HCT116 (cell line): ENCODE measurements around the gene EIF3A. TPM values are rescaled to one million over a fixed set of nuclear protein-coding genes. Genes with fewer than 3 reads are reported as not detected.

ENCODE experiments used
- ATAC-seq: fragments of 200-7000 bp; cut with Tn5 transposase; 2 replicates; pipeline ENCODE4 v1.9.1; 2020; ENCODE audit warnings: mild to moderate bottlenecking, moderate library complexity
- BruUV-seq: library from RNA; stranded (reverse); fragments of 400-500 nt; replicated peaks from 2 replicates; lab custom pipeline; 2021; lab: Mats Ljungman, UMichigan
- CTCF ChIA-PET: fragments of 300-600 bp; sonication (Branson Sonifier 250); formaldehyde crosslinking; loops from one replicate; lab custom pipeline; 2021; ENCODE audit warnings: antibody characterized with exemption; lab: Charles Lee
- POLR2A ChIA-PET: fragments of 300-600, 350-600 bp; sonication (Branson Sonifier 250); formaldehyde crosslinking; loops from one replicate; lab custom pipeline; 2021; ENCODE audit warnings: antibody characterized with exemption; lab: Charles Lee
- RAD21 ChIA-PET, 2 experiments: fragments of 300-600 bp; sonication (Branson Sonifier 250); formaldehyde crosslinking; loops; one replicate each; lab custom pipeline; 2023; ENCODE audit warnings: low total read pairs in 2 of 2; ENCODE audit not compliant: uncharacterized antibody in 2 of 2, unreplicated experiment in 2 of 2, low non-redundant PET in 1 of 2; lab: Charles Lee
- DNase-seq: peaks from one replicate; pipeline ENCODE4 v3.0.0-alpha.2; 2010; ENCODE audit warnings: low read depth, low spot score
- H2AFZ ChIP-seq: fragments of 200-600 bp; shearing (Covaris generic), sonication (generic); 2 replicates; pipeline ENCODE4 v1.6.1; 2017; ENCODE audit warnings: low read depth, mixed run types, mixed read lengths, antibody characterized with exemption, low read length; ENCODE audit not compliant: poor library complexity, severe bottlenecking
- H3K27ac ChIP-seq: 2 replicates; pipeline ENCODE4 v1.5.1; 2012; ENCODE audit warnings: low read depth, low read length
- H3K27me3 ChIP-seq: fragments of 200-600 bp; sonication (generic); 2 replicates; pipeline ENCODE4 v1.6.1; 2016; ENCODE audit warnings: mixed run types, low read length, mixed read lengths; ENCODE audit not compliant: insufficient read depth
- H3K36me3 ChIP-seq, 2 experiments: fragments of 200-500 bp in 1 of 2; fragments of 200-600 bp in 1 of 2; sonication (Bioruptor generic) in 1 of 2; sonication (generic) in 1 of 2; 2 replicates each; pipeline versions ENCODE4 v1.5.1 to v1.6.1; 2014 to 2016; ENCODE audit warnings: low read length in 2 of 2, inconsistent platforms in 1 of 2, mixed read lengths in 1 of 2, mixed run types in 1 of 2; ENCODE audit not compliant: insufficient read depth in 2 of 2, control insufficient read depth in 1 of 2
- H3K4me1 ChIP-seq, 2 experiments: fragments of 200-600 bp in 1 of 2; sonication (generic) in 1 of 2; 2 replicates each; pipeline versions ENCODE4 v1.5.1 to v1.6.1; 2012 to 2017; ENCODE audit warnings: low read length in 2 of 2, inconsistent platforms in 1 of 2, mild to moderate bottlenecking in 1 of 2, mixed read lengths in 1 of 2, mixed run types in 1 of 2, moderate library complexity in 1 of 2; ENCODE audit not compliant: insufficient read depth in 2 of 2, control insufficient read depth in 1 of 2
- H3K4me2 ChIP-seq: fragments of 200-600 bp; sonication (generic); 2 replicates; pipeline ENCODE4 v1.6.1; 2017; ENCODE audit warnings: mixed run types, low read length, mixed read lengths
- H3K4me3 ChIP-seq, 2 experiments: fragments of 200-600 bp in 1 of 2; sonication (generic) in 1 of 2; replicated peaks in 1 of 2; 2 replicates each; pipeline ENCODE4 v1.5.1; 2011 to 2016; ENCODE audit warnings: low read length in 2 of 2, control low read depth in 1 of 2, low read depth in 1 of 2, mild to moderate bottlenecking in 1 of 2, mixed read lengths in 1 of 2, mixed run types in 1 of 2
- H3K79me2 ChIP-seq: fragments of 200-600 bp; sonication (generic); 2 replicates; pipeline ENCODE4 v1.6.1; 2017; ENCODE audit warnings: mild to moderate bottlenecking, mixed run types, low read length, moderate library complexity, mixed read lengths; ENCODE audit not compliant: insufficient read depth
- H3K9ac ChIP-seq: fragments of 200-600 bp; sonication (generic); 2 replicates; pipeline ENCODE4 v1.6.1; 2016; ENCODE audit warnings: low read length, mixed read lengths
- H3K9me2 ChIP-seq: fragments of 200-600 bp; sonication (generic), shearing (Covaris generic); 2 replicates; pipeline ENCODE4 v1.6.1; 2017; ENCODE audit warnings: mixed run types, mild to moderate bottlenecking, moderate library complexity; ENCODE audit not compliant: insufficient read depth
- H3K9me3 ChIP-seq, 2 experiments: fragments of 200-500 bp in 1 of 2; fragments of 200-600 bp in 1 of 2; sonication (Bioruptor generic) in 1 of 2; sonication (generic) in 1 of 2; 2 replicates each; pipeline ENCODE4 v1.6.1; 2014 to 2017; ENCODE audit warnings: low read length in 2 of 2, mixed read lengths in 2 of 2, inconsistent platforms in 1 of 2, low read depth in 1 of 2, mild to moderate bottlenecking in 1 of 2, mixed run types in 1 of 2, moderate library complexity in 1 of 2; ENCODE audit not compliant: control insufficient read depth in 1 of 2, insufficient read depth in 1 of 2
- H4K20me1 ChIP-seq: fragments of 200-600 bp; sonication (generic), shearing (Covaris generic); 2 replicates; pipeline ENCODE4 v1.6.1; 2017; ENCODE audit warnings: mixed run types, mild to moderate bottlenecking, moderate library complexity; ENCODE audit not compliant: insufficient read depth
- CBX3 ChIP-seq: IDR thresholded peaks from 2 replicates; pipeline ENCODE4 v1.6.1; 2012; ENCODE audit warnings: low read depth
- ELF1 ChIP-seq: IDR thresholded peaks from 2 replicates; pipeline ENCODE4 v1.6.1; 2012; ENCODE audit warnings: low read depth, borderline replicate concordance
- EZH2 ChIP-seq: fragments of 200-600 bp; sonication (generic); IDR thresholded peaks from 2 replicates; pipeline ENCODE4 v1.6.1; 2017; ENCODE audit warnings: antibody characterized with exemption, mixed run types
- EZH2phosphoT487 ChIP-seq: fragments of 200-600 bp; IDR thresholded peaks from 2 replicates; pipeline ENCODE4 v1.6.1; 2018; ENCODE audit warnings: antibody characterized with exemption, borderline replicate concordance
- FOSL1 ChIP-seq: IDR thresholded peaks from 2 replicates; pipeline ENCODE4 v1.6.1; 2012; ENCODE audit warnings: low read depth
- JUND ChIP-seq: IDR thresholded peaks from 2 replicates; pipeline ENCODE4 v1.6.1; 2012
- POLR2A ChIP-seq: IDR thresholded peaks from 2 replicates; pipeline ENCODE4 v1.7.0; 2011; ENCODE audit warnings: borderline replicate concordance; ENCODE audit not compliant: insufficient read depth, insufficient read length; ENCODE audit errors: extremely low read depth
- POLR2AphosphoS5 ChIP-seq: IDR thresholded peaks from 2 replicates; pipeline ENCODE4 v1.6.1; 2011; ENCODE audit warnings: mild to moderate bottlenecking, low read depth, low read length, moderate library complexity
- TCF7L2 ChIP-seq: IDR thresholded peaks from 2 replicates; pipeline ENCODE4 v1.7.0; 2011; ENCODE audit warnings: borderline replicate concordance, inconsistent platforms; ENCODE audit not compliant: insufficient read depth, insufficient read length; ENCODE audit errors: extremely low read depth
- YY1 ChIP-seq: IDR thresholded peaks from 2 replicates; pipeline ENCODE4 v1.6.1; 2011; ENCODE audit warnings: low read length, low read depth, moderate library complexity, mild to moderate bottlenecking; ENCODE audit not compliant: insufficient replicate concordance; ENCODE audit errors: extremely low read depth
- intact Hi-C: fragments of 100-400 bp; cut with micrococcal nuclease; formaldehyde crosslinking; loops from 2 replicates; pipeline ENCODE4 v1.10.0; 2022
- total RNA-seq: library from RNA; stranded (reverse); gene quantifications from one replicate; pipeline ENCODE4 v1.2.1, GENCODE V29; 2021; ENCODE audit not compliant: unreplicated experiment
- TF ChIP-seq, protein P1 (sequence below): IDR thresholded peaks from 2 replicates; pipeline ENCODE4 v1.6.1; 2012

Gene EIF3A
- total RNA-seq, 1 experiment from 2014 or later: 271 TPM

DNA sequence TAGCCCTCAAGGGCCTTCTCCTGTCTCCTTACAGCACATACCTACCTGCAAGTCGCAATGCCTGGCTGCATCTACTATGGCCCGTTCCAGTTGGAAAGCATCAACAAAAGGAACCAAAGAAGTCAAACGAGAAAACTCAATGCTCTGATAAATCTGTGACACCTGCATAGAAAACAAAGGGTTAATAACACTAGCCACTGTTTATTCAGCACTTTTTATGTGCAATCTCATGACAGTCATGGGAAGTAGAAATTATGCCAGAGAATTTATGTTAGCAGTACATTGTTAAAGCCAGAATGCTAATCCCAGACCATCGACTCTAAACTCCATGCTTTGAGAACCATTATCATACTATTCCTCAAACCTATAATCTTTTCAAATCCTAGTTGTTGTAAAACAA is 21.1 kb downstream of the EIF3A start:
- BruUV-seq: no TSS peak
- peaks cover 100% of the 10 kb centered on the region for H3K79me2 ChIP-seq
- intact Hi-C loops: no loop called here
- DNase-seq: no peak
- H4K20me1 ChIP-seq: peaks cover 66% of the 10 kb centered on the region
- H3K36me3 ChIP-seq: peaks cover 89 to 95% of the 10 kb centered on the region in 2 experiments
- no peak overlapping the region for H3K27ac ChIP-seq
- no peak overlapping the region for H3K9ac ChIP-seq
- H3K4me1 ChIP-seq: no peaks in the 10 kb centered on the region
- no peaks in the 10 kb centered on the region for H3K9me2 ChIP-seq
- POLR2A ChIA-PET: no interaction called here
- ATAC-seq: no peak
- H3K27me3 ChIP-seq: no peaks in the 10 kb centered on the region
- no peak overlapping the region for H3K4me3 ChIP-seq
- TF ChIP-seq TCF7L2 (no peak), POLR2AphosphoS5 (no peak)
- H3K4me2 ChIP-seq: no peak overlapping the region
- H2AFZ ChIP-seq: no peak overlapping the region
- CTCF ChIA-PET: no interaction called here
- no peaks in the 10 kb centered on the region for H3K9me3 ChIP-seq
- RAD21 ChIA-PET: no interaction called here

DNA sequence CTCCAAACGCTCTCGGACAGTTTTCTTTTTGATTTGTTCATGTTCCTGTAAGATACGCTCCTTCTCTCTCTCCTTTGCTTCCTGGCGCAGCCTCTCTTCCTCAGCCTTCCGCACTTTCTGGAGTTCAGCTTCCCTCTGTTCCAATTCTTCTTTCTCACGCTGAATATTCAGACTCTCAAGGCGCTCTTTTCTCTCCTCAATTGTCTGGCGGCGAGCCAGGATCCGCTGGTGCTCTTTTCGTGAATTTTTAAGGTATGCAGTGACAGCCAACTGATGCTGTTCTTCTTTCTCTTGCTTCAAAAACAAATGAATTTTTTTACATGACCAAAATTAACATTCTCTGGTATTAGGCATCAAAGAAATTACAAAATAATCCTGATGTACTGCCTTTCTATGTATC is 22.6 kb downstream of the EIF3A start:
- CTCF ChIA-PET: no interaction called here
- peaks cover 100% of the 10 kb centered on the region for H3K79me2 ChIP-seq
- no peaks in the 10 kb centered on the region for H3K9me2 ChIP-seq
- POLR2A ChIA-PET: interaction anchor here (1.1 kb wide), 1 partner anchor 25 kb away, joined by 3 read pairs; no protein-coding TSS in a partner anchor
- no peaks in the 10 kb centered on the region for H3K4me1 ChIP-seq
- no peak for DNase-seq
- H3K4me2 ChIP-seq: no peak overlapping the region
- TF ChIP-seq JUND: no peak
- TF ChIP-seq YY1: no peak
- no peak for TF ChIP-seq EZH2
- TF ChIP-seq POLR2A: no peak
- TF ChIP-seq, protein P1, sequence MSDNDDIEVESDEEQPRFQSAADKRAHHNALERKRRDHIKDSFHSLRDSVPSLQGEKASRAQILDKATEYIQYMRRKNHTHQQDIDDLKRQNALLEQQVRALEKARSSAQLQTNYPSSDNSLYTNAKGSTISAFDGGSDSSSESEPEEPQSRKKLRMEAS: no peak
- TF ChIP-seq FOSL1: no peak
- TF ChIP-seq TCF7L2: no peak
- no peak for TF ChIP-seq EZH2phosphoT487
- TF ChIP-seq ELF1: no peak
- TF ChIP-seq CBX3: no peak
- no peak overlapping the region for H3K4me3 ChIP-seq
- ATAC-seq: no peak
- H3K9ac ChIP-seq: no peak overlapping the region
- intact Hi-C loops: no loop called here
- H3K36me3 ChIP-seq: peaks cover 85 to 93% of the 10 kb centered on the region in 2 experiments
- BruUV-seq: no TSS peak
- no peak overlapping the region for H3K27ac ChIP-seq
- no peaks in the 10 kb centered on the region for H3K27me3 ChIP-seq
- H2AFZ ChIP-seq: no peak overlapping the region
- H4K20me1 ChIP-seq: peaks cover 54% of the 10 kb centered on the region
- H3K9me3 ChIP-seq: no peaks in the 10 kb centered on the region
- RAD21 ChIA-PET: no interaction called here
